Occipital lobe (tissue), 2 donors: ENCODE measurements around the gene TBC1D22A. TPM values are rescaled to one million over a fixed set of nuclear protein-coding genes. Genes with fewer than 3 reads are reported as not detected.

ENCODE experiments used
- DNase-seq: peaks from one replicate; lab custom pipeline; 2025; lab: John Stamatoyannopoulos, UW
- total RNA-seq: library from RNA; depleted of rRNA; stranded (reverse); fragments of >200 nt; gene quantifications from one replicate; pipeline ENCODE4 v1.2.3, GENCODE V29; 2014

The TBC1D22A gene
- total RNA-seq, 1 donor from 2014 or later: 4.5 TPM

DNA sequence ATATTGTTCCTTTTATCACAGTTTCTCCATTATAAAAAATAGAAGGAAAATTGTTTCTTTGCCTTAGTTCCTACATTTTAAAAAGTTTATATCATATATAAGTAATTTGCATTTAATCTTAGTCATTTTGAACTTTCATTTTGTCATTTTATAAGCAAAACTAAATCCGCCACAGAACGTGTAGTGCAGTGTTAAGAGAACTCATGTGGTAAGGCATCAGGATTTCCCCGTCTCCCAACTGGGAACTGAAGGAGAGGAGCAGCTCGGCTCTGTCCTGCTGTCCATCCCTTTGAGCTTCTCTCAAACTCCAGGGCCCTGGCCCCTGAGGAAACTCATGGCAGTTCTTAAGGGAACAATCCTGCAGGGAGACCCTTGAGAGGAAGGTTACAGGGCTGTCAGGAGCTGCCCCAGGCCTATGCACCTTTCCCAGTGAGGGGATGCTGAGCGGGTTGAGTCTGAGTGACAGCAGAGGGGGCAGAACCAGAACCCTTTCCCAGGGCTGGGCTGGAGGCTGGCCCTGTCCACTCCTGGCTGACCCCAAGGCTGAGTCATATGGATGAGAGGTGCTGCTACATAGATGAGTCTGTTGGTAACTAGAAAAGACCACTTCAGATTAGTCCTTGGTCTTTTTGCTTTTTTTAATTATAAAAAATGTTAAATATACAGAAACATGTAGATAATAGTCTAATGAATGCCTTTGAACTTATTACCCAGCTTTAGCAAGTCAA, 333.1 kb downstream of the TBC1D22A start:
- no peak for DNase-seq

DNA sequence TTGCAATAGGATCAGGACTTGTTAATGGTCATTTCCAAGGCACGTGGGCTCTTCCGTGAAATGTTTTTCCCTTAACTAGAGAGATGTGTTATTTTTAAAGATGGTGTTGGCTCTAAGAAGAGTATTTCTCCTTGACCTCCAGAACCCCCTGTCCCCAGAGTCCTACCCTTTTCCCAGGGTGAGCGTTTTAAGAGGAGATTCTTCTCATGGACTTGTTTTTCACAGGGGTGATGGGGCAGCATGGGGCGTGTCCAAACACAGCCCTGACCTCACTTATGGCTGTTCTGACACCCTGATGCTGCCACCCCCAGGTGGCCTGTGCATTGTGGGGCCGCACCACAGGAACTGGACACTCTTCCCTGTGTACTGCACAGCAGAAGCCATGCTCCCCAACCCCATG, 335.7 kb downstream of the TBC1D22A start:
- no peak for DNase-seq

DNA sequence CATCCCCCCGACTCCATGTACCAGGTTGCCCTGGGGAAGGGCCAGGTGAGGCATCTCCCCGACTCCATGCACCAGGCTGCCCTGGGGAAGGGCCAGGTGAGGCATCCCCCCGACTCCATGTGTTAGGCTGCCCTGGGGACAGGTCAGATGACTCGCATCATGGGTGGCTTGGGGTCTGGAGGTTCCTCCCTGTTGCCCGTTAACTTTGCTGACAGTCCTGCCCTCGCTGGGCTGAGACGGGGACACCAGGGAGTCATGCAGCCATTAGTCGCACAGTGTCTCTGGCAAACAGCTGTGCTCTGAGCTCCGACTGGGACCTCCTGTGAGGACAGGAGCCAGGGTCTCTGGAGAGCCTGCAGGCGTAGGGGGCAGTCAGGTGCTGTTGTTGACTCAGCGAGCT, 336.1 kb downstream of the TBC1D22A start:
- no peak for DNase-seq

DNA sequence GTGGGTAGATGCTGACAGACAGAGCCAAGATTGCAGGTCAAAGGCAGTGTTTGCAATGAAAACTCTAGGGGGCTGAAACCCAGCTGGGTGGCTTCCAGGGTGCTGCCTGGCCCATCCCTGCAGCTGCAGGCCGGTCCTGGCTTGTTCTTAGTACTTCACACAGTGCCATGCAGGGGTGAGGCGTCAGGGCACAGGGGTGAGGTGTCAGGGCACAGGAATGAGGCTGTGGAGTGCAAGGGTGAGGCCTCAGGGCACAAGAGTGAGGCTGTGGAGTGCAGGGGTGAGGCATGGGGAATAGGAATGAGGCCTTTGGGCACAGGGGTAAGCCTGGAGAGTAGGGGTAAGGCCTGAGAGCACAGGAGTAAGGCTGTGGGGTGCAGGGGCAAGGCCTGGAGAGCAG, 337.6 kb downstream of the TBC1D22A start:
- DNase-seq: no peak

DNA sequence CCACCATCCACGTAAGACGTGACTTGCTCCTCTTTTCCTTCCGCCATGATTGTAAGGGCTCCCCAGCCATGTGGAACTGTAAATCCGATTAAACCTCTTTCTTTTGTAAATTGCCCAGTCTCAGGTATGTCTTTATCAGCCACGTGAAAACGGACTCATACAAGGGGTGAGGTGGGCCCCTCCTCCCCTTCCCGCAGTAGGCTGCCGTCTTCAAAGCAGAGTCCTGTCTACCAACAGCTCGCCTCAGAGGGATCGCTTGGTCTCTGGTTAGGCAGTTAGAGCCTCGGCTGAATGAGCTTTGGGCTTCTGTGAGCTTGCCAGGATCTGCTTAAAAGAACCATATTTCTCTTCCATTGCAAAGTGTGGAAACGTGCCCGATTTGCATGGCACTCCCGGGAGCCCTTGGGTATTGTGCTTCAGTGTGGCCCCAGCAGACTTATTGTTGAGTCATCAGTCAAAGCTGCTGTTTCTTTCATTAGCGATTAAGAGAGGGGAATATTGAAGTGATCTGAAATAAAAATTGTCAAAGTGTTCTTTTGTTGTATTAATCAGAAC, 338.3 kb downstream of the TBC1D22A start:
- DNase-seq: no peak

DNA sequence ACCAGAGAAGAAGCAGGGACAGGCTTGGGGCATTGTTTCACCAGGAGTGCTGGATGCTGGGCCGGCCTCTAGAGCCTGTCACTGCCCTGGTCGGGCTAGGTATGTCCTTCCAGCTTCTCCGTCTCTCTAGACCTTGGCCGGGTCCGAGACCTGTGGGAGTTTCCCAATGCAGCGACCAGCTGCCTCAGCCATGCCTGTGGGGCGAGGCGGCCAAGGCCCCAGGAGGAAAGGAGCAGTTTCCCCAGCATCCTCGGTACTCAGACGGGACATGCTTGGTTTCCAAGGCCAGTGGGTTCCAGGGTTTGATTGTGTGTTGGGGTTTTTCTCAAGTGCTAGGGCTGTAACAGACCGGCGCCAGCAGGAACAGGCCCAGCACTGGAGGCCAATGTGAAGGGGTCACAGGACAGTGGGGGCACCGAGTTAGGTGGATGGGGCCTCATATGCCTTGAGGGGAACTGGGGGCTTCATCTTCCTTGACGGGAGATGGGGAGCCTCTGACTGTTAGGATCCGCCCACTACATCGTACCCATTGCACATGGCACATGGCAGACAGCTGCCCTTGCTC, 339.0 kb downstream of the TBC1D22A start:
- no peak for DNase-seq

DNA sequence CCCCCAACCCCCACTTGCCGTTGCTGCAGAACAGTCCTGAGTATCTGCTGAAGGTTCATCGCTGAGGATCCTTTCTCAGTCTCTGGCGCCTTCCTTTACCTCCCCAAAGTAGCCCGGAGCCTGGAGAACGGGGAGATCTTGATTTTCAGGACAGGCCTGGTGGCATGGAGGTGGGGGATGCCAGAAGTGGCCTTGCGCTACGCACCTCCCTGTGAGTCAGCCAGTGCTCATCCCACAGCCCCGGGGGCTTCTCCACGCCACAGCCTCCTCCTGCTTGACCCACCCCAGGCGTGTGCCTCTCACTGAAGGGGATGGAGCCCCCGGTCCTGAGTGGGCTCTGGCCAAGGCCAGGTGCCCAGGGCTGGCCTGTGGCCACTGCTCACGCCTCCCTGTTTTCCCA, 339.6 kb downstream of the TBC1D22A start:
- no peak for DNase-seq

DNA sequence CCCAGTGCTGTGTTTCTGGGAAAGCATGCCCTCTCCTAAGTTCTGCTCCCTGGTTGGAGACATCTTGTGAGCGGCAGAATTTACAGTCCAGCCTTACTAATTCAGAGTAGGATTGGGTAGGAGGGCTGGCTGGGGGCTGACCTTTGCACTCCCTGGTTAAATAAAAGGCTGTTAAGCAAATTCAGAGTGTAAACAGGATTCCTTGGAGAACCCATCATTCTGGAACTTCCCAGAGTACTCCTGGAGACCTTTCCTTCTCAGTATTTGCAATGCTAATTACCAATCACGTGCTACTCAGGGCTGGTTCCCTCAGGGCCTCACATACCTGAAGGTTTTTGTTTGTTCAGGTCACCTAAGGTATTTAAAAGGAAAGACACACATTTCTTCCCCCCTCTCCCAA, 340.2 kb downstream of the TBC1D22A start:
- DNase-seq: no peak

DNA sequence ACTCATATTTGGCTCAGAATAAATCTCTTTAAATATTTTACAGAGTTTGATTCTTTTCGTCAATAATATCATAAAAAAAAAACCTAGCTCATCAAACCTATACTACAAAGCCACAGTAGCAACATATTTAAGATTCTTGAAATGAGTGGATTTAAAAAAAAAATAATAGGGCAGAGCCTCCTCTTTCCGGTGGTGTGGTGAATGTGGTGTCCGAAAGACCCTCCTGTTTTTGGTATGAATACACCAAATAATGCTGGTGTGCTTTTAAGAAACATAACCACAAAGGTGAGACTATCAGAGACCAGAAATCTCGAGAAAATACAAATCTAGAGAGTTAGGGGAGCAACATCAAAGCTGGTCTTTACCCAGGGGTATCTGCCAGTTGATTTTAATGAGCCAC, 342.6 kb downstream of the TBC1D22A start:
- DNase-seq: no peak

DNA sequence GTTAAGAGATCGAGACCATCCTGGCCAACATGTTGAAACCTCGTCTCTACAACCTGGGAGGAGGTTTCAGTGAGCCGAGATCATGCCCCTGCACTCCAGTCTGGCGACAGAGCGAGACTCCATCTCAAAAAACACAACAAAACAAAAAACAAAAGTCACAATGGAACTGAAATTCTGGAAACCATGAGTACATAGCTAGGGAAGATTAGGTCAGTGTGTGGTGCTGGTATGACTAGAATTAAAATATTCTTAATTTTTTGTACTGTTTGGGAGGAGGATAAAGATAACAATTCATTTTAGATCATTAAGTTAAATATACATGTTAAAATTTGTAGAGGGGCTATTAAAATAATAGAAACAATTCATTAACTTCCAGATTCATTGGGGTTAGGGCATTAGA, 344.4 kb downstream of the TBC1D22A start:
- no peak for DNase-seq

DNA sequence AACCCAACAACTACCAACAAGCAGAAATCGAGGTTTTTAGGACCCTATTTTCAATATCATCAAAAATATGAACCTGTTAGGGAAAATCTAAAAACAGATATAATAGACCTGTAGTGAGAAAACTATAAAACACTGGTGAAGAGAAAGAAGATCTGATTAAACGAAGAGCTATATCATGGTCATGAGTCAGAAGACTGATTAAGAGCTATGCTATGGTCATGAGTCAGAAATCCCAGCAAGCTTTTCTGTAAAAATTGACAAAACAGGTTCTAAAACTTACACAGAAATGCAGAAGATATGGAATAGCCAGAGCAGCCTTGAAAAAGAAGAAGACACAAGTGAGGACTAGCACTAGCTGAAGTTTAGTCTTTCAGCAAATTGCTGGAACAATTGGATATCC, 345.0 kb downstream of the TBC1D22A start:
- DNase-seq: no peak

DNA sequence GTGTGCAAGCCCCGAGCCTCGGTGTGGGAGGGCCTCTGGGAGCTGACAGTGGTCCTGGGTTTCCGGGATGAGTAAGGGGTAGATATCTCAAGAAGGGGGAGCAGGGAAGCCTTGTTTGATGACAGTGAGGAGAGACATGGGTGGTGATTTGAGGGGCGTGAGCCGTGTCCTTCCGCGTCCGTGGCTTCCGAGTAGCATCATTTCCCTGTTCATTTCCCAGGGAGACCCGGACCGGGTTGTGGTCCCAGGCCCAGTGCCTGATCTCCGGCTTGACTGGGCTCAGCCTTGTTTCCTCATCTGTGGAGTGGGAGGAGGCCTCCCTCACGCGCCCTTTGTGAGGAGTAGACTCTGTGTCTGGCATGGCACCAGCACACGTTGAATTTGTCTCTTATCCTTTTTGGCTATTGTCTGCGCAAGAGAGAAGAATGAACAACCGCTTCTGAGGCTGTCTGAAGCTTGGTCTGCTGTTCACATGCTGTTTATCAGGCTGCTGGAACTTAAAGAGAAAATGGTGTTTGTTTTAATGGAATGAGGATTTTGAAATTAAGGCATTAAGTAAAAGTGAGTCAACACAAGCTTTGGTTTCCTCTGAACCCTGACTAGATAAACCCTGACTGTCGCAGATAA, 348.5 kb downstream of the TBC1D22A start:
- no peak for DNase-seq

DNA sequence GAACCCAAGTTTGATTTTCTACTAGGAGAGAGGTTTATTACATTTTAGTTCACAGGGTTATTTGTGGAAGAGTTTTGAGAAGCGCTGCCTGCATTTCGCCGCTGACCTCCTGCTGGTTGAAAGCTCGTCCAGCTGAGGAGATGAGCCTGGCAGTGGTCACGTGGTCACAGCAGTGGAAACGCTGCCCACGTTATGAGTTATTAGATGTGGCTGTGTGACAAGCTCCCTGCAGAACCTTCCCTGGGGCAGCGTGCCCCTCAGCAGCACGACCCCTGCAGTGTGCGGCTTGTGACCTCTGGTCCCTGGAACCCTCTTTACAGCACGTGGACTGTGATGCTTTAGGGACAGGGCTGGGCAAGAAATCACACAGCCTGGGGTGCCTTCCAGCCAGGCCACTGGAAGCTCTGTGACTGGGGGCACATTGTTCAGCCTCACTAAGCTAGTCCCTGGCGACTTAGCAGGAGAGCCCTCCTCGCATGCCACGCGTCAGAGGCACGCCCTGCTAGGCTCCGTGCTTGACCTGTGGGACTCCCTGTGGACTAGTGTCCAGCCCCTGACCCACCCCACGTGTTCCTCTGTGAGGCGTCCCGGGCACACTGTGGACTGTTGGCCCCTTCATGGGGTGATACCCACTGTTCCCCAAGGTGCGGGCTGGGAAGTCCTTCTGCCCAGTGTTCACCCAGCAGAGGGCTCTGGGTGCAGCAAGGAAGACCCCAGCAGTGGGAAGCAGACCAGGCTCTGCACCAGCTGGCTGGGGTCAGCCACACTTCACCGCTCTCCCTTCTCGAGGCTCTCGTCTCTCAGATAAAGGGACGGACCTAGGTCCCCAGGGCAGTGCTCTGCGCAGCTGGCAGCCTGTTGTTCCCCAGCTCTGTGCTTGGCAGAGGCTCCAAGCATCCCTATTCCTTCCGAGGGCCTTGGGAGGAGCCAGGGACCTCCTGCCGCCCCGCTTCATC, 349.5 kb downstream of the TBC1D22A start:
- DNase-seq: no peak

DNA sequence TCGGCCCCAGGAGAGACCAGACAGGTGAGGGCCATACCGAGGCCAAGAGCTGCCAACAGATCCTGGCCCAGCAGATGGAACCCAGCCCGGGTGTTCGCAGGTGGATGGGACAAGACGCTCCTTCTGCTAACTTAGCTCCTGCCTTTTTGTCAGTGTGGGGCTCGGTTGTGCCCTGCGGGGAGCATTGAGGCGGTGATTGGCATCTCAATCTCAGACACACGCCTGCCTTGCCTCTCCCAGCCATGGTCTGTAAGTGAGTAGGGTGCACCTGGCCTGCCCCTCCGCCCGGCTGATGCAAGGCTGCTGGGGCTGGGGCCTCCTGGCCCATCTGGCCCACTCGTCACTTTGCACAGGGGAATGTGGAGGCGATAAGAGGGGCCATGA, 350.1 kb downstream of the TBC1D22A start:
- no peak for DNase-seq

DNA sequence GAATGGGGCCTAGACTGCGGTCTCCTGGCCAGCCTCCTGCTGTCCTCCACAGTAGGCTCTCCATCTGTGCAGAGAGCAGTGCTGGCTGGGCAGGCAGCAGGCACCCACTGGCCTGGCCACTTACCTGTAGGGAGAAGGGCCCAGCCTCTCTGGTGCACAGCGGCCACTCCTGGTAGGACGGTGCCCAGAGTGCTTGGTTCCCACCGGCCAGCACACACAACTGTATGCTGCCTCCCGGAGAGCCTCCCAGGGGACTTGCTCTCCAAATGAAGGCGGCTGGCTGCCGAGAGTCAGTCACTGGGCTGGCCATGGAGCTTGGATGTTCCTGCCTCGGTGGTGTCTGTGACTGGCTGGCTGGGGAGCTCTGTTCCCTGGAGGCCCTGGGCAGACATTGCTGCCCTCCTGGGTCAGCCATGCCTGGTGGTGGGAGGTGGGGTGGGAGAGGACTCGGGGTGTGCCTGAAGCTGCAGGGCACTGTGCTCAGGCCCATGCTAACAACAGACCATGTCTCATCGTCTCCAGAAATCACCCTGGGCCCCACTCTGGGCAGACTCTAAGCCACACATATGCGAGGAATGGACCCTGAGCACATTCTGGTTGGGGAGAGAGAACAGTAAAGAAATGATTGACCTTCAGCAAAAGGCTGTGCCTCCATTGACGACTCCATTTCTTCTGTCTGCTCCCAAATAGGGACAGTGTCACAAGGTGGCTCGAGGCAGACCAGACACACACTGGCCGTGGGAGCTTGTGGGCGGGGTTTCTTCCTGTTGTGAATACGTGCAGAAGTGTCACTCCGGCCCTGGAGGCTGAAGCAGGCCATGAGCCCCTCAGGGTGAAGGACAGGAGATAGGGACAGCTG, 350.8 kb downstream of the TBC1D22A start:
- no peak for DNase-seq

DNA sequence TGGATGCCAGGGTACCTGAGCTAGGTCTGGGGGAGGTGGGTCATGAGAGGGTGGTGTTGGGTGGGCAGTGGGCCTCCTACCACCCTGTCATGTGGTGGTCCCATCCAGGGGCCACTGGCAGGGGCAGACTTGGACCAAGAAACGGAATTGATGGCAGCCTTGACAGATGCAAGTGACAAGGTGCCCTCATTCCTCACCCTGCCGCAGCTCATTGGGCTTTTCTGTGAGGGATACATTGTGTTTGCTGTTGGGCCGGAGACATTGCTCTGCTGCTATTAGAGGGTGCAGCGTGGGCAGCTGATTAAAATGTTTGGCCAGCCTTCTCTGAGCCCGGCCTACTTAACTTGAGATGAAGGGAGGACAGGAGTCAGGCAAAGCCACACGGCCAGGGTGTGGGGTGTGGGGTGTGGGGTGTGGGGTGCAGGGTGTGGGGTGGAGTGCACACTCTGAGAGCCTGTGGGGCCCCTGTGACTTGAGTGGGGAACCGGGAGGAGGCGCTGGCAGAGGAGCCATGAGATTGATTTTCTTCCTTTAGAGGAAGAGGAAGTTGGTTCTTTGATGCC, 351.5 kb downstream of the TBC1D22A start:
- no peak for DNase-seq

DNA sequence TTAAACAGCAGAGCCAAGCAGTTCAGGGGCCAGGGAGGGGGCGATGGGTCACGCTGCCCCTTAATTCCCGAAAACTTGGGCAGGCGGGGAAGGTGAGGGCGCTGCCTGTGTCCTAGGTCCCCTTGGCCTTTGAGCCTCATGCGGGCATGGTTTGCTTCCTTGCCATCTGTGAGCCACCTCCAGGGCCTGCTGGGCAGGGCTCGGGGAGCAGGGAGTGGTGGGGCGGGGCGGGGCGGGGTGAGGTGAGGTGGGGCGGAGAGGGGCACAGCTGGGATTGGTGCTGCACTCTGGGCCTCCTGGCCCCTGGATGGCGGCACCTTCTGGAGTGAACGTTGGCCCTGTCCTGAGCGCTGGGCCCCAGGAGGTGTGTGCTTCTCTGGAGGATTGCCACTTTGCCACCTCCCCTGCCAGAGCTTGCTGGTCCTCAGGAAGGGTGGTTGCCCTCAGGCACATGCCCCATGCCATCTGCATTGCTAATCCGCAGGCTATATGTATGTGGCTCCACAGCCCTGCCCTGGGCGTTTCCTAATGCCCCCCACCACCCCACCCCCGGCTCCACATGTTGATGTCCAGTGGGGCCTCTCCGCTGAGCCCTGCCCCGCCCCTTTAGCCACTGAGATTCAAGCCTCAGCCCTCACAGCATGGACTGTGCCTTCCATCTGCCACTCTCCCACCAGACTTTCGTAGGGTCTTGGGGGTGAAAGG, 352.5 kb downstream of the TBC1D22A start:
- DNase-seq: no peak

DNA sequence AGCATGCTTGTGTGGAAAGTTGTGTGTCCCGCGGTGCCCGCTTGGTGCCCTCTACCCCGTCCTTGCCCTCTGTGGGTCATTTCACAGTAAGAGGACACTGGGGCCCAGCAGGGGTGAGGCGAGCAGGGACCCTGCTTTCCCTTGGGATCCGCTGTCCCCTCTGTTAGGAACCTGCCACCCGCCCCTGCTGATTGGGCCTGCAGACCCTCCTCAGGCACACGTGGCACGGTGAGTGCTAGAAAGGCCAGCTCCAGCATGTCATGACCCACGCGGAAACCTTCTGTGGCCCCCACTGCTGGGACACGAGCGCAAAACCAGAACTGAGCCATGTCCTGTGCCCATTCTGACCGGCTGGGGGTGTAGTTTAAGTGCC, 353.1 kb downstream of the TBC1D22A start:
- no peak for DNase-seq

DNA sequence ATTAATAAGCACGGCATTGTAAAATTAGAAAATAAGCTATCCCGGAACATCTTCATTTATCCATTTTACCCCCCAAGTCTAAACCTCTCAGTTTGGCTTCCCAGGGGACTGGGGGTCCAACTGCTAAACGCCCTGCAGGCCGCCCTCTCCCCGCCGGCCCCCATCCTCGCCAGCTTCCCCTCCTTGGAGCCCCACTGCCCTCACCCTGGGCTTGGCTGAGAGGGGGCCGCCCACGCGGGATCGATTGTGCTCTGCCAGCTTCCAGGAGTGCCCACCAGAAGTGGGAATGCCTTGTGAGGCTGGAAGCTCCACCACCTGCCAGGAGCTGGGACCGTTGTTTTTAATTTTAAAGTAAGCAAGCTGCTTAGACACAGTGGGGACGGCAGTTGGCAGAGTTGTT, 353.5 kb downstream of the TBC1D22A start:
- DNase-seq: no peak
